ENCODE measurements around the gene HIF3A.

The HIF3A gene

GRCh38 chr19:46384396-46384795 is 87.6 kb downstream of the HIF3A start:
- Mint-ChIP-seq H3K27me3 (ENCODE audit: low read depth) (no peaks in the 10 kb centered on the region), H3K9me3 (peaks cover 9% of the 10 kb centered on the region), H3K4me1 (peaks cover 25% of the 10 kb centered on the region), H3K36me3 (ENCODE audit: low read depth) (peaks cover 90% of the 10 kb centered on the region), H3K27ac (no peak overlapping the region), H3K4me3 (no peak overlapping the region)
- TF ChIP-seq CTCF (IDR thresholded peaks at IDR 0.05; ENCODE audit: unreplicated experiment in 3 of 3), result no peak

- H3K27me3 Mint-ChIP-seq (ENCODE audit: low read depth), result no peaks in the 10 kb centered on the region
- H3K4me3 Mint-ChIP-seq, result no peak overlapping the region
- TF ChIP-seq CTCF (IDR thresholded peaks at IDR 0.05; ENCODE audit: unreplicated experiment in 3 of 3), result no peak
- peaks cover 5% of the 10 kb centered on the region for H3K9me3 Mint-ChIP-seq
- H3K4me1 Mint-ChIP-seq, result peaks cover 16% of the 10 kb centered on the region
- H3K36me3 Mint-ChIP-seq (ENCODE audit: low read depth), result peaks cover 84% of the 10 kb centered on the region
- no peak overlapping the region for H3K27ac Mint-ChIP-seq
Observed at GRCh38 chr19:46385636-46386035, 88.8 kb downstream of the HIF3A start.

- H3K9me3 Mint-ChIP-seq, result no peaks in the 10 kb centered on the region
- peaks cover 81% of the 10 kb centered on the region for H3K36me3 Mint-ChIP-seq (ENCODE audit: low read depth)
- H3K27ac Mint-ChIP-seq, result no peak overlapping the region
- H3K4me1 Mint-ChIP-seq, result peaks cover 11% of the 10 kb centered on the region
- H3K4me3 Mint-ChIP-seq, result no peak overlapping the region
- H3K27me3 Mint-ChIP-seq (ENCODE audit: low read depth), result no peaks in the 10 kb centered on the region
- TF ChIP-seq CTCF (IDR thresholded peaks at IDR 0.05; ENCODE audit: unreplicated experiment in 3 of 3), result no peak
Observed at GRCh38 chr19:46386151-46386550, 89.3 kb downstream of the HIF3A start.

GRCh38 chr19:46386996-46387712 is 90.3 kb downstream of the HIF3A start:
- peaks cover 77% of the 10 kb centered on the region for H3K36me3 Mint-ChIP-seq (ENCODE audit: low read depth)
- H3K9me3 Mint-ChIP-seq, result no peaks in the 10 kb centered on the region
- no peaks in the 10 kb centered on the region for H3K27me3 Mint-ChIP-seq (ENCODE audit: low read depth)
- no peak for TF ChIP-seq CTCF (IDR thresholded peaks at IDR 0.05; ENCODE audit: unreplicated experiment in 3 of 3)
- H3K27ac Mint-ChIP-seq, result no peak overlapping the region
- H3K4me1 Mint-ChIP-seq, result peaks cover 14% of the 10 kb centered on the region
- H3K4me3 Mint-ChIP-seq, result no peak overlapping the region

- no peak overlapping the region for H3K4me3 Mint-ChIP-seq
- peaks cover 77% of the 10 kb centered on the region for H3K36me3 Mint-ChIP-seq (ENCODE audit: low read depth)
- H3K27ac Mint-ChIP-seq, result no peak overlapping the region
- H3K27me3 Mint-ChIP-seq (ENCODE audit: low read depth), result no peaks in the 10 kb centered on the region
- H3K9me3 Mint-ChIP-seq, result no peaks in the 10 kb centered on the region
- peaks cover 14% of the 10 kb centered on the region for H3K4me1 Mint-ChIP-seq
- TF ChIP-seq CTCF (IDR thresholded peaks at IDR 0.05; ENCODE audit: unreplicated experiment in 3 of 3), result no peak
Observed at GRCh38 chr19:46387713-46388130, 90.9 kb downstream of the HIF3A start.
